H1 (cell line): ENCODE data around the gene PTH1R. TPM values are rescaled to one million over a fixed set of nuclear protein-coding genes. Genes with fewer than 3 reads are reported as not detected.

ENCODE experiments used
- CTCF ChIA-PET: fragments of 300-600 bp; sonication (Branson Sonifier 250); formaldehyde crosslinking; loops from one replicate; lab custom pipeline; 2021; ENCODE audit not compliant: partially characterized antibody; lab: Charles Lee
- POLR2A ChIA-PET: fragments of 300-600 bp; sonication (Branson Sonifier 250); formaldehyde crosslinking; loops from one replicate; lab custom pipeline; 2021; ENCODE audit warnings: inconsistent platforms; ENCODE audit not compliant: partially characterized antibody; lab: Charles Lee
- DNase-seq, 2 experiments: peaks; one replicate each; pipeline versions ENCODE4 v3.0.0 to v3.0.0-alpha.2; 2010 to 2022; ENCODE audit warnings: low spot score in 2 of 2, low read depth in 1 of 2, mixed read lengths in 1 of 2
- FAIRE-seq: peaks from 2 replicates; lab custom pipeline; 2011; peaks lifted over from hg19 to GRCh38; lab: Jason Lieb, UNC
- H2AFZ ChIP-seq: 2 replicates; pipeline ENCODE4 v1.8.1; 2012; ENCODE audit warnings: low read length, inconsistent platforms
- H2AK5ac ChIP-seq: 2 replicates; pipeline ENCODE4 v1.6.1; 2013; ENCODE audit warnings: low read depth, low read length
- H2BK120ac ChIP-seq: replicated peaks from 2 replicates; pipeline ENCODE3; 2013; ENCODE audit warnings: low read depth, low read length, inconsistent platforms
- H2BK12ac ChIP-seq: 2 replicates; pipeline ENCODE4 v1.6.1; 2013; ENCODE audit warnings: low read depth, low read length
- H2BK15ac ChIP-seq: 2 replicates; pipeline ENCODE4 v1.6.1; 2013; ENCODE audit warnings: low read length
- H2BK20ac ChIP-seq: 2 replicates; pipeline ENCODE4 v1.6.1; 2013; ENCODE audit warnings: low read length
- H2BK5ac ChIP-seq: 2 replicates; pipeline ENCODE4 v1.6.1; 2013; ENCODE audit warnings: low read depth, low read length
- H3K14ac ChIP-seq: 2 replicates; pipeline ENCODE4 v1.6.1; 2013; ENCODE audit warnings: inconsistent platforms; ENCODE audit not compliant: insufficient read length
- H3K18ac ChIP-seq: 2 replicates; pipeline ENCODE4 v1.6.1; 2013; ENCODE audit warnings: low read length; ENCODE audit errors: extremely low read depth
- H3K23ac ChIP-seq: 2 replicates; pipeline ENCODE4 v1.6.1; 2013; ENCODE audit warnings: inconsistent platforms; ENCODE audit not compliant: insufficient read length
- H3K23me2 ChIP-seq: 2 replicates; pipeline ENCODE4 v1.6.1; 2013; ENCODE audit warnings: low read depth, low read length
- H3K27ac ChIP-seq: 2 replicates; pipeline ENCODE4 v1.6.1; 2011; ENCODE audit warnings: low read depth, low read length, inconsistent platforms
- H3K27me3 ChIP-seq, 4 experiments: replicated peaks in 1 of 4; 1 replicate in 1 of 4; 2 replicates in 3 of 4; pipeline versions ENCODE4 v1.6.1 to v1.8.1; 2011 to 2013; ENCODE audit warnings: low read length in 3 of 4, mild to moderate bottlenecking in 3 of 4, inconsistent platforms in 2 of 4, mixed read lengths in 2 of 4, moderate library complexity in 1 of 4; ENCODE audit not compliant: control insufficient read depth in 3 of 4, insufficient read depth in 3 of 4; ENCODE audit errors: extremely low read depth in 1 of 4
- H3K36me3 ChIP-seq, 4 experiments: 2 replicates each; pipeline versions ENCODE4 v1.6.1 to v1.8.1; 2011 to 2013; ENCODE audit warnings: mild to moderate bottlenecking in 4 of 4, low read length in 3 of 4, moderate library complexity in 2 of 4, control low read depth in 1 of 4, inconsistent platforms in 1 of 4; ENCODE audit not compliant: insufficient read depth in 4 of 4, control insufficient read depth in 2 of 4
- H3K4ac ChIP-seq: replicated peaks from 2 replicates; pipeline ENCODE3; 2013; ENCODE audit warnings: low read length, low read depth, mixed read lengths, inconsistent platforms; ENCODE audit not compliant: insufficient read length
- H3K4me1 ChIP-seq, 4 experiments: replicated peaks in 1 of 4; 1 replicate in 1 of 4; 2 replicates in 3 of 4; pipeline versions ENCODE4 v1.6.1 to v1.8.1; 2011 to 2013; ENCODE audit warnings: low read length in 3 of 4, inconsistent platforms in 2 of 4, mixed read lengths in 1 of 4; ENCODE audit not compliant: insufficient read depth in 4 of 4, control insufficient read depth in 3 of 4
- H3K4me2 ChIP-seq, 2 experiments: 2 replicates each; pipeline versions ENCODE4 v1.6.1 to v1.8.1; 2011 to 2013; ENCODE audit warnings: low read depth in 2 of 2, low read length in 2 of 2, control low read depth in 1 of 2, inconsistent platforms in 1 of 2, mild to moderate bottlenecking in 1 of 2; ENCODE audit not compliant: insufficient read depth in 1 of 2
- H3K4me3 ChIP-seq, 4 experiments: fragments of 200-600, 300-600 bp in 1 of 4; sonication (generic), shearing (Covaris generic), sonication (Bioruptor Twin) in 1 of 4; 2 replicates each; pipeline versions ENCODE4 v1.5.1 to v1.8.1; 2011 to 2016; ENCODE audit warnings: low read length in 4 of 4, low read depth in 3 of 4, control low read depth in 2 of 4, inconsistent platforms in 2 of 4, mild to moderate bottlenecking in 2 of 4, mixed read lengths in 1 of 4, moderate library complexity in 1 of 4; ENCODE audit not compliant: insufficient read depth in 2 of 4; ENCODE audit errors: extremely low read depth in 1 of 4
- H3K56ac ChIP-seq: replicated peaks from 2 replicates; pipeline ENCODE3; 2013; ENCODE audit warnings: low read depth, mild to moderate bottlenecking, mixed read lengths, low read length, inconsistent platforms; ENCODE audit not compliant: insufficient read length
- H3K79me1 ChIP-seq: 2 replicates; pipeline ENCODE4 v1.6.1; 2013; ENCODE audit warnings: low read depth, low read length, control low read depth
- H3K79me2 ChIP-seq, 2 experiments: 2 replicates each; pipeline versions ENCODE4 v1.6.1 to v1.8.1; 2012 to 2013; ENCODE audit warnings: low read length in 2 of 2, mild to moderate bottlenecking in 2 of 2, inconsistent platforms in 1 of 2; ENCODE audit not compliant: insufficient read depth in 2 of 2, control insufficient read depth in 1 of 2
- H3K9ac ChIP-seq, 4 experiments: replicated peaks in 1 of 4; 1 replicate in 1 of 4; 2 replicates in 3 of 4; pipeline versions ENCODE4 v1.6.1 to v1.8.1; 2011 to 2013; ENCODE audit warnings: low read depth in 3 of 4, low read length in 3 of 4, control low read depth in 2 of 4, mild to moderate bottlenecking in 2 of 4, moderate library complexity in 2 of 4, inconsistent platforms in 1 of 4; ENCODE audit errors: extremely low read depth in 1 of 4
- H3K9me3 ChIP-seq, 2 experiments: 2 replicates each; pipeline versions ENCODE4 v1.6.1 to v1.8.1; 2012 to 2013; ENCODE audit warnings: mild to moderate bottlenecking in 2 of 2, moderate library complexity in 2 of 2, control low read depth in 1 of 2, inconsistent platforms in 1 of 2, low read depth in 1 of 2, low read length in 1 of 2, mixed read lengths in 1 of 2; ENCODE audit not compliant: insufficient read depth in 2 of 2
- H4K20me1 ChIP-seq, 2 experiments: replicated peaks in 1 of 2; 2 replicates each; pipeline versions ENCODE3 to v1.8.1; 2011 to 2013; ENCODE audit warnings: inconsistent platforms in 2 of 2, low read length in 2 of 2, mild to moderate bottlenecking in 1 of 2; ENCODE audit not compliant: insufficient read depth in 2 of 2, control insufficient read depth in 1 of 2
- H4K5ac ChIP-seq: 2 replicates; pipeline ENCODE4 v1.6.1; 2013; ENCODE audit warnings: low read length, low read depth, mixed read lengths, inconsistent platforms; ENCODE audit not compliant: insufficient read length
- H4K8ac ChIP-seq: 2 replicates; pipeline ENCODE4 v1.8.0; 2013; ENCODE audit warnings: mild to moderate bottlenecking, moderate library complexity, low read length, inconsistent platforms; ENCODE audit not compliant: insufficient read depth; ENCODE audit errors: extremely low read depth
- H4K91ac ChIP-seq: replicated peaks from 2 replicates; pipeline ENCODE3; 2013; ENCODE audit warnings: low read length, mixed read lengths, inconsistent platforms; ENCODE audit not compliant: insufficient read length
- CBX5 ChIP-seq: fragments of 300-800, 300-1000 bp; sonication (generic); IDR thresholded peaks from 2 replicates; pipeline ENCODE4 v1.7.1; 2016; ENCODE audit warnings: antibody characterized with exemption, low read length, low read depth
- EGR1 ChIP-seq: IDR thresholded peaks from 2 replicates; pipeline ENCODE4 v1.6.1; 2011; ENCODE audit warnings: low read depth, low read length, borderline replicate concordance
- KDM1A ChIP-seq: fragments of 200-600, 300-600 bp; sonication (generic); IDR thresholded peaks from 2 replicates; pipeline ENCODE4 v1.7.1; 2016; ENCODE audit warnings: mild to moderate bottlenecking, low read length, borderline replicate concordance
- POLR2A ChIP-seq, 2 experiments: IDR thresholded peaks; 1 replicate in 1 of 2; 2 replicates in 1 of 2; pipeline ENCODE4 v1.6.1; 2011; ENCODE audit warnings: low read depth in 2 of 2, low read length in 2 of 2, mild to moderate bottlenecking in 2 of 2; ENCODE audit errors: control extremely low read depth in 1 of 2
- SIRT6 ChIP-seq: IDR thresholded peaks from one replicate; pipeline ENCODE4 v1.7.1; 2012; ENCODE audit warnings: low read length, inconsistent platforms
- SP1 ChIP-seq: IDR thresholded peaks from 2 replicates; pipeline ENCODE4 v1.6.1; 2011; ENCODE audit warnings: low read depth, low read length
- SP4 ChIP-seq: IDR thresholded peaks from 2 replicates; pipeline ENCODE4 v1.6.1; 2012; ENCODE audit warnings: low read length, inconsistent platforms
- TEAD4 ChIP-seq: IDR thresholded peaks from 2 replicates; pipeline ENCODE4 v1.6.1; 2012; ENCODE audit warnings: low read depth, low read length, inconsistent platforms, mixed read lengths
- ZNF274 ChIP-seq: IDR thresholded peaks from 2 replicates; pipeline ENCODE4 v1.7.0; 2012; ENCODE audit warnings: low read length, borderline replicate concordance; ENCODE audit errors: extremely low read depth
- WGBS, 2 experiments: shearing (Covaris generic) in 1 of 2; methylation state at CpG; one replicate each; pipeline versions ENCODE4 v1.1.6 to v1.1.7; 2013 to 2015; ENCODE audit warnings: low lambda C conversion rate in 2 of 2, mixed read lengths in 2 of 2, inconsistent platforms in 1 of 2, low coverage in 1 of 2, missing lambda C conversion rate in 1 of 2; ENCODE audit not compliant: insufficient replicate concordance in 2 of 2, insufficient coverage in 1 of 2, insufficient read length in 1 of 2; ENCODE audit errors: extremely low coverage in 1 of 2, missing lambda C conversion rate in 1 of 2; 5-methylcytosine and 5-hydroxymethylcytosine counted together
- polyA plus RNA-seq, 7 experiments: library from polyadenylated mRNA; depleted of rRNA in 3 of 7; stranded (reverse) in 5 of 7; unstranded in 2 of 7; fragments of >200 nt in 5 of 7; fragments of 200-250 nt in 2 of 7; gene quantifications; 1 replicate in 5 of 7; 2 replicates in 1 of 7; 4 replicates in 1 of 7; pipeline versions ENCODE4 v1.2.1 to v1.2.3, GENCODE V29; 2011 to 2013; ENCODE audit warnings: missing spikeins in 2 of 7, mixed read lengths in 2 of 7
- total RNA-seq: library from RNA; stranded (reverse); fragmentation: NEBNext Ultra II Directional; extraction: Animal tissue kit (Norgen Biotek cat#: 25700); gene quantifications from 2 replicates; pipeline ENCODE4 v1.2.1, GENCODE V29; 2021

The PTH1R gene
- total and polyA plus RNA-seq, 2 of the 8 experiments (the other 6 are each of a cell fraction or from before 2014, with no cell fraction given) = 0.57 to 1.5 TPM

DNA sequence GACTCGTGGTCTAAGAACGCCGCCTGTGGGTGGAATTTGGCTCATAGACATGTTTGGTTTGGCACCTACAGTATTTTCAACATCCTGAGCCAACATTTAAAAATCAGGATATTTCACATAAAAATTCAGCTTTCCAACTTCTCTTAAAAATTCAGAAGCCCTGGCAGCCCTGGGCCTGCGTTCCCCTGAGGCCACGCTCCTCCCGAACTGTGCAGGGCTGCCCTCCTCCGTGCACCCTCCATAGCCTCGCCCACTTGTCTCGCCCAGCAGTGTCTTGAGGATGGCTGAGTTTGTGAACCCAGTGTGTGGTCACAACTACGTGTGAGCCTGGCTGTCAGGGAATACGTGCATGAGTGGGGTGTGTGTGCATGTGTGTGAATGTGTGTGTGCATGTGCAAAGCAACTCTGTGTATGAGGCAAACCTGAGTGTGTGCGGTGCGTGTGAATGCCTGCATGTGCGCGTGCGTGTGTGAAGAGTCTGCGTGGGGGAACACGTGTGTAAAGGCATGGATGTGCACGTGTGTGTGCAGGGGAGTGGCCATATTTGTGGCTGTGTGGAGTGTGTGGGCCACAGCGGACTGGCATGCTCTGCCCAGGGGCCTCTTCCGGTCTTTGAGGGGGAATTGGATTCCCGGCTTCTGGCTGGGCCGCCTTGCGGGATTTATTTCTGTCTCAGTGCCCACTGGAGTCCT, 30.9 kb downstream of the PTH1R start:
- TF ChIP-seq CBX5 (no peak), ZNF274 (no peak), SIRT6 (no peak), POLR2A (IDR thresholded peaks at IDR 0.05; ENCODE audit: control extremely low read depth in 1 of 2, low read depth in 2 of 2, low read length in 2 of 2) (no peak), KDM1A (no peak), SP4 (no peak), TEAD4 (no peak), SP1 (no peak), EGR1 (no peak)
- no peak overlapping the region for H3K18ac ChIP-seq
- no peaks in the 10 kb centered on the region; the same call in 1 of the 2 replicates for H3K23me2 ChIP-seq
- H3K23ac ChIP-seq = no peak overlapping the region
- DNase-seq = no peak
- H2AFZ ChIP-seq = no peak overlapping the region
- 0 out of 2 replicates have a peak overlapping the region, but pooled peaks have one; percentile 3 for H2BK12ac ChIP-seq
- H2BK15ac ChIP-seq = 0 out of 2 replicates have a peak overlapping the region, but pooled peaks have one; percentile 53
- H2BK20ac ChIP-seq = no peak overlapping the region
- no peak overlapping the region for H3K9ac ChIP-seq
- H3K27ac ChIP-seq = no peak overlapping the region
- H3K79me1 ChIP-seq = no peaks in the 10 kb centered on the region; the same call in 1 of the 2 replicates
- H2BK120ac ChIP-seq = no peak overlapping the region
- ChIA-PET CTCF (interaction anchor here (0.7 to 2.4 kb wide), 26 partner anchors 9 to 209 kb away, joined by 3 to 28 read pairs (median 6); partner anchors contain the start of gene PTH1R), POLR2A (interaction anchor here (1.4 to 1.5 kb wide), 2 partner anchors 8 to 11 kb away, joined by 3 read pairs; no protein-coding TSS in a partner anchor)
- no peaks in the 10 kb centered on the region for H3K79me2 ChIP-seq
- H4K5ac ChIP-seq = no peak overlapping the region
- no peak overlapping the region for H3K4ac ChIP-seq
- H3K27me3 ChIP-seq = no peaks in the 10 kb centered on the region; a peak in 2 of 7 replicates
- no peak overlapping the region for H3K56ac ChIP-seq
- no peak overlapping the region for H3K14ac ChIP-seq
- peaks cover 0 to 3% (median 1%) of the 10 kb centered on the region in 4 experiments; a peak in 2 of 7 replicates for H3K4me1 ChIP-seq
- no peak overlapping the region; the same call in 1 of the 2 replicates for H2BK5ac ChIP-seq
- WGBS, 2 experiments = 86% methylated on average over 24 of the region's 24 CpGs; no CpG with 5 or more reads in 1 of the 2 experiments
- no peak overlapping the region for H3K4me2 ChIP-seq
- FAIRE-seq = no peak
- no peak overlapping the region for H3K4me3 ChIP-seq
- H4K8ac ChIP-seq = no peak overlapping the region
- H2AK5ac ChIP-seq = no peak overlapping the region
- peak overlapping the region; percentile 66 for H4K91ac ChIP-seq
- no peaks in the 10 kb centered on the region for H3K36me3 ChIP-seq
- no peaks in the 10 kb centered on the region for H3K9me3 ChIP-seq
- H4K20me1 ChIP-seq = peaks cover 0 to 5% of the 10 kb centered on the region in 2 experiments
